HL-60 (cell line): ENCODE results near the gene USP10.

Experiments used
- CTCF ChIP-seq: IDR thresholded peaks from one replicate; pipeline ENCODE4 v1.5.1; 2011; ENCODE audit warnings: low read length, control low read depth, inconsistent platforms; ENCODE audit not compliant: insufficient read depth
- GABPA ChIP-seq: IDR thresholded peaks from 2 replicates; pipeline ENCODE4 v1.6.1; 2012; ENCODE audit warnings: low read depth
- POLR2AphosphoS5 ChIP-seq: IDR thresholded peaks from 2 replicates; pipeline ENCODE4 v1.6.1; 2012; ENCODE audit warnings: low read depth
- REST ChIP-seq: IDR thresholded peaks from 2 replicates; pipeline ENCODE4 v1.6.1; 2012; ENCODE audit warnings: low read depth; ENCODE audit not compliant: insufficient replicate concordance
- SPI1 ChIP-seq: IDR thresholded peaks from 2 replicates; pipeline ENCODE4 v1.6.1; 2012; ENCODE audit warnings: low read depth, mild to moderate bottlenecking, borderline replicate concordance

- no peak for TF ChIP-seq CTCF
- no peak; the same call in 1 of the 2 replicates for TF ChIP-seq POLR2AphosphoS5
- no peak for TF ChIP-seq GABPA
- TF ChIP-seq REST: no peak
- no peak for TF ChIP-seq SPI1
Observed at GRCh38 chr16:84819644-84820304, 120.0 kb downstream of the USP10 start, which contains the start of gene CRISPLD2.
